Left renal cortex interstitium (tissue), 4 donors: Measurements from ENCODE around the gene PRIM1. TPM values are rescaled to one million over a fixed set of nuclear protein-coding genes. Genes with fewer than 3 reads are reported as not detected.
"Not testable (repeated sequence)": the region's sequence is repeated elsewhere in the genome, so short reads cannot be mapped to it uniquely, and the experiment has no call there.

Experiments used
- DNase-seq, 4 donors: peaks; one replicate each; pipeline ENCODE4 v3.0.0-alpha.2; 2013; ENCODE audit warnings: low read depth in 4 of 4, low spot score in 2 of 4, missing footprints in 1 of 4
- polyA plus RNA-seq, 4 donors: library from polyadenylated mRNA; unstranded; fragments of 120-200 nt; gene quantifications; one replicate each; pipeline ENCODE4 v1.2.1, GENCODE V29; 2013; ENCODE audit not compliant: insufficient read length in 4 of 4

The PRIM1 gene
- polyA plus RNA-seq, 4 donors: 17.4 to 21.6 (median 19.7) TPM

- DNase-seq: no peak
These were observed 9.7 kb upstream of the PRIM1 start for GRCh38 chr12:56761812-56762211.

- no peak for DNase-seq
These were observed 8.3 kb upstream of the PRIM1 start for GRCh38 chr12:56760460-56760859.

- peak in 1 of 4 donors; percentile 10 for DNase-seq
These were observed 7.3 kb upstream of the PRIM1 start for GRCh38 chr12:56759263-56759908.

GRCh38 chr12:56758728-56759262 is 6.7 kb upstream of the PRIM1 start:
- no peak for DNase-seq

GRCh38 chr12:56757971-56758370 is 5.8 kb upstream of the PRIM1 start:
- not testable (repeated sequence) for DNase-seq

- no peak for DNase-seq
These were observed 1.4 kb upstream of the PRIM1 start for GRCh38 chr12:56753566-56753965.

- DNase-seq: not testable (repeated sequence)
These were observed 1.5 kb downstream of the PRIM1 start for GRCh38 chr12:56750596-56750995.

- DNase-seq: no peak
These were observed 2.3 kb downstream of the PRIM1 start for GRCh38 chr12:56749853-56750252.

GRCh38 chr12:56749359-56749758 is 2.8 kb downstream of the PRIM1 start:
- DNase-seq: no peak

- no peak for DNase-seq
These were observed 23.8 kb downstream of the PRIM1 start for GRCh38 chr12:56728139-56728861.

GRCh38 chr12:56726196-56726675 is 25.9 kb downstream of the PRIM1 start:
- not testable (repeated sequence) for DNase-seq

- peak in 1 of 4 donors; percentile 13 for DNase-seq
These were observed 26.4 kb downstream of the PRIM1 start for GRCh38 chr12:56725723-56726102.

GRCh38 chr12:56724972-56725722 is 27.0 kb downstream of the PRIM1 start, which contains the start of gene NACA:
Gene NACA, minus strand, starts transcription at chr12:56725299. Its CDS starts 778 bp downstream, at chr12:56724521.
- DNase-seq: peak; percentile 89 to 95 (median 92)

- DNase-seq: peak in 2 of 4 donors; percentile 12 to 50
These were observed 27.5 kb downstream of the PRIM1 start for GRCh38 chr12:56724701-56724971.

GRCh38 chr12:56723889-56724700 is 28.0 kb downstream of the PRIM1 start:
- DNase-seq: peak in 2 of 4 donors; percentile 6 to 19

GRCh38 chr12:56723352-56723751 is 28.8 kb downstream of the PRIM1 start:
- no peak for DNase-seq

GRCh38 chr12:56722832-56723231 is 29.3 kb downstream of the PRIM1 start:
- no peak for DNase-seq

GRCh38 chr12:56721721-56722120 is 30.4 kb downstream of the PRIM1 start:
- no peak for DNase-seq

GRCh38 chr12:56721216-56721615 is 30.9 kb downstream of the PRIM1 start:
- no peak for DNase-seq

- DNase-seq: no peak
These were observed 31.4 kb downstream of the PRIM1 start for GRCh38 chr12:56720731-56721151.
